B cell (primary cell): ENCODE results near the gene RPL35. TPM values are rescaled to one million over a fixed set of nuclear protein-coding genes. Genes with fewer than 3 reads are reported as not detected.

Experiments
- ATAC-seq: fragments of 200-7000 bp; cut with Tn5 transposase; one replicate; pipeline ENCODE4 v1.10.0; 2021; ENCODE audit warnings: low read depth, mild to moderate bottlenecking, moderate number of reproducible peaks, moderate library complexity
- CTCF ChIA-PET: fragments of 350-600 bp; sonication (Branson Sonifier 250); formaldehyde crosslinking; loops from one replicate; lab custom pipeline; 2021; ENCODE audit warnings: antibody characterized with exemption, inconsistent platforms; lab: Charles Lee
- POLR2A ChIA-PET: fragments of 350-600 bp; sonication (Branson Sonifier 250); formaldehyde crosslinking; loops from one replicate; lab custom pipeline; 2021; ENCODE audit warnings: antibody characterized with exemption; lab: Charles Lee
- DNase-seq: peaks from one replicate; pipeline ENCODE4 v3.0.0; 2013
- H2AFZ ChIP-seq: 2 replicates; pipeline ENCODE4 v1.6.1; 2012; ENCODE audit warnings: mild to moderate bottlenecking, low read depth, low read length; ENCODE audit not compliant: insufficient read depth, poor library complexity, severe bottlenecking
- H3K27ac ChIP-seq, 2 donors: 1 replicate in 1 of 2; 2 replicates in 1 of 2; pipeline ENCODE4 v1.5.1; 2012 to 2013; ENCODE audit warnings: low read length in 2 of 2, mild to moderate bottlenecking in 2 of 2, moderate library complexity in 1 of 2
- H3K27me3 ChIP-seq, 4 experiments: fragments of 200-600 bp in 1 of 4; sonication (generic) in 1 of 4; replicated peaks in 1 of 4; 1 replicate in 2 of 4; 2 replicates in 2 of 4; pipeline versions ENCODE4 v1.6.1 to v1.7.0; 2013 to 2016; ENCODE audit warnings: low read length in 3 of 4, mild to moderate bottlenecking in 2 of 4, mixed read lengths in 1 of 4, moderate library complexity in 1 of 4; ENCODE audit not compliant: insufficient read depth in 4 of 4, control insufficient read depth in 3 of 4; ENCODE audit errors: control extremely low read depth in 1 of 4
- H3K36me3 ChIP-seq, 2 experiments: replicated peaks in 1 of 2; 1 replicate in 1 of 2; 2 replicates in 1 of 2; pipeline versions ENCODE4 v1.6.1 to v1.7.1; 2013; ENCODE audit warnings: low read length in 1 of 2; ENCODE audit not compliant: insufficient read depth in 2 of 2, control insufficient read depth in 1 of 2; ENCODE audit errors: control extremely low read depth in 1 of 2, extremely low read depth in 1 of 2
- H3K4me1 ChIP-seq, 2 donors: fragments of 200-600 bp in 1 of 2; sonication (generic) in 1 of 2; 1 replicate in 1 of 2; 2 replicates in 1 of 2; pipeline versions ENCODE4 v1.5.1 to v1.6.1; 2013 to 2017; ENCODE audit warnings: low read length in 2 of 2; ENCODE audit not compliant: control insufficient read depth in 2 of 2, insufficient read depth in 2 of 2
- H3K4me2 ChIP-seq: replicated peaks from 2 replicates; pipeline ENCODE3; 2012; ENCODE audit warnings: mild to moderate bottlenecking, low read depth, low read length; ENCODE audit not compliant: poor library complexity, severe bottlenecking
- H3K4me3 ChIP-seq, 5 experiments: fragments of 200-600 bp in 1 of 5; sonication (generic) in 1 of 5; 1 replicate in 3 of 5; 2 replicates in 2 of 5; pipeline versions ENCODE4 v1.5.1 to v1.7.0; 2011 to 2016; ENCODE audit warnings: low read length in 4 of 5, mild to moderate bottlenecking in 4 of 5, low read depth in 2 of 5, control low read depth in 1 of 5, moderate library complexity in 1 of 5; ENCODE audit not compliant: insufficient read depth in 1 of 5; ENCODE audit errors: control extremely low read depth in 1 of 5, extremely low read depth in 1 of 5
- H3K79me2 ChIP-seq: fragments of 200-600 bp; sonication (generic); one replicate; pipeline ENCODE4 v1.6.0; 2016; ENCODE audit warnings: low read length; ENCODE audit not compliant: control insufficient read depth, insufficient read depth
- H3K9ac ChIP-seq: fragments of 200-600 bp; sonication (generic); 2 replicates; pipeline ENCODE4 v1.6.1; 2017; ENCODE audit warnings: mild to moderate bottlenecking, low read length, moderate library complexity
- H3K9me3 ChIP-seq, 3 donors: one replicate each; pipeline versions ENCODE4 v1.6.1 to v1.7.1; 2013; ENCODE audit warnings: low read length in 2 of 3; ENCODE audit not compliant: control insufficient read depth in 2 of 3, insufficient read depth in 1 of 3; ENCODE audit errors: control extremely low read depth in 1 of 3
- H4K20me1 ChIP-seq: 2 replicates; pipeline ENCODE4 v1.6.0; 2012; ENCODE audit warnings: mild to moderate bottlenecking, low read length; ENCODE audit not compliant: insufficient read depth, control insufficient read depth, poor library complexity, severe bottlenecking
- H3K27ac Mint-ChIP-seq: one replicate; pipeline ENCODE4 v1.8.0; 2021; ENCODE audit warnings: mixed read lengths
- H3K27me3 Mint-ChIP-seq: one replicate; pipeline ENCODE4 v1.8.0; 2021; ENCODE audit warnings: mixed read lengths
- H3K4me1 Mint-ChIP-seq: one replicate; pipeline ENCODE4 v1.8.0; 2021; ENCODE audit warnings: mixed read lengths
- H3K4me3 Mint-ChIP-seq: one replicate; pipeline ENCODE4 v1.8.0; 2021; ENCODE audit warnings: mixed read lengths
- H3K9me3 Mint-ChIP-seq: one replicate; pipeline ENCODE4 v1.8.0; 2022; ENCODE audit warnings: mixed read lengths; ENCODE audit not compliant: insufficient read depth
- CTCF ChIP-seq: fragments of 200-600 bp; IDR thresholded peaks from one replicate; pipeline ENCODE4 v1.8.0; 2022; ENCODE audit warnings: antibody characterized with exemption, mild to moderate bottlenecking
- EZH2 ChIP-seq: IDR thresholded peaks from 2 replicates; pipeline ENCODE4 v1.6.1; 2012; ENCODE audit warnings: borderline replicate concordance, low read depth, mild to moderate bottlenecking, moderate library complexity, low read length; ENCODE audit not compliant: insufficient read depth, poor library complexity, severe bottlenecking
- WGBS: methylation state at CpG from one replicate; pipeline ENCODE4 v1.1.5; 2013; ENCODE audit warnings: missing lambda C conversion rate; ENCODE audit not compliant: insufficient coverage; 5-methylcytosine and 5-hydroxymethylcytosine counted together
- intact Hi-C: fragments of 100-400 bp; cut with micrococcal nuclease; formaldehyde crosslinking; loops from one replicate; pipeline ENCODE4 v1.10.0; 2022
- polyA plus RNA-seq: library from polyadenylated mRNA; depleted of rRNA; stranded (reverse); fragments of >200 nt; gene quantifications from 2 replicates; pipeline ENCODE4 v1.2.3, GENCODE V29; 2012
- total RNA-seq, 2 donors: library from RNA; stranded (reverse); fragments of 120-200 nt in 1 of 2; gene quantifications; 1 replicate in 1 of 2; 2 replicates in 1 of 2; pipeline versions ENCODE4 v1.2.3 to v1.2.4, GENCODE V29; 2013 to 2022

RPL35 gene
- total and polyA plus RNA-seq, 2 donors (not counting 1 experiment from before 2014, with no cell fraction given), result 1,609 to 3,858 TPM

DNA sequence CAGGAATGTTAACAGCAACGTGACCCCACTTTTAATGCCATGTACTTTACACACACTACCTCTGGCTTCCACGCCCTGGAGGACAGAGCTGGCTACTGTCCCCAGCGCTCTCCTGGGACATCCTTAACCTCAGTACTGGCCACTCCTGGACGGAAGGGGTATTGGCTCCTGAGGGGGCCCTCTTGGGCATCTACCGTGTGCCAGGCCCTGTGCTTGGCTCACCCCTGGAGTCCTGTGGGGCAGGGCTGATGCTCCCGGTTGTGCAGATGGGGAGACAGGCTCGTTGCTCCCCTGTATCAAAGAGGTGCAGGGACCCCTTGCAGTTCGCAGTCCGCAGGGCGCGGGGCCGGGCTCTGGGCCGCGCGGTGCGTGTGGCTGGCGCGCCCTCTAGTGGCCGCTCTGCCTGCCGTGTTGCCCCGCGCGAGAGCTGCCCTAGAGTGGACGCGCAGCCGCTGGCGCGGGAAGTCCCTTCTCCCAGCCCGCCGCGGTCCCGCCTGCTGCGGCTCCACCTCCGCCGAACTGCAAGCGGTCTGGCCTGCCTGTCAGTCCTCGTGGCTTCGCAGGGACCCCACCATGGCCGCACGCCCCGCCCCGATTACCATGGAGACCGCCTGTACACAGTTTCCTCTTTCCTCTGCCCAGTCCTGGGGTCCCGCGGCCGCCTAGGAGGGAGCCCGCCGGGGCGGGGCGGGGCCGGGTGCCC, 8.8 kb downstream of the RPL35 start, which contains the start of gene WDR38:
Gene WDR38, plus strand, starts transcription at position 632 of the 703 bp plus-strand sequence. CDS start 72 bp downstream, outside the sequence.
- peak within 1 kb of the TSS; percentile 88 for H3K4me3 Mint-ChIP-seq
- Histone ChIP-seq H3K4me1 (peaks cover 7 to 9% of the 10 kb centered on the region in 2 donors), H3K9me3 (no peaks in the 10 kb centered on the region), H3K4me3 (peak within 1 kb of the TSS in 4 of 5 experiments; percentile 33 to 55 (median 48)), H3K9ac (peak within 1 kb of the TSS; percentile 58), H3K36me3 (peaks cover 0 to 12% of the 10 kb centered on the region in 2 experiments), H4K20me1 (peaks cover 5% of the 10 kb centered on the region), H2AFZ (peak within 1 kb of the TSS; percentile 78), H3K27me3 (no peaks in the 10 kb centered on the region), H3K4me2 (peak within 1 kb of the TSS; percentile 85), H3K27ac (peak within 1 kb of the TSS in 1 of 2 donors; percentile 74), H3K79me2 (no peaks in the 10 kb centered on the region)
- intact Hi-C loops, result loop anchor here (1.0 to 5.0 kb wide), 6 partner anchors 8 to 519 kb away; partner anchors contain the start of gene RPL35
- DNase-seq, result peak; percentile 88
- peak within 1 kb of the TSS; percentile 84 for H3K27ac Mint-ChIP-seq
- peak; percentile 80 for ATAC-seq
- ChIA-PET CTCF (interaction anchor here (0.6 to 9.8 kb wide), 27 partner anchors 10 to 1951 kb away, joined by 3 to 345 read pairs (median 5); partner anchors contain the start of genes ARPC5L, NR6A1, OLFML2A and RPL35), POLR2A (interaction anchor here (0.5 to 1.9 kb wide), 6 partner anchors 8 to 310 kb away, joined by 3 to 5 read pairs (median 3); partner anchors contain the start of genes ARPC5L and RPL35)
- H3K4me1 Mint-ChIP-seq, result peaks cover 8% of the 10 kb centered on the region
- WGBS, result 2% methylated on average over 51 of the region's 51 CpGs
- H3K27me3 Mint-ChIP-seq, result no peaks in the 10 kb centered on the region
- TF ChIP-seq EZH2 (no peak), CTCF (peak; percentile 99)
- H3K9me3 Mint-ChIP-seq, result no peaks in the 10 kb centered on the region
